ENCODE data around the gene IFNL1. TPM values are rescaled to one million over a fixed set of nuclear protein-coding genes. Genes with fewer than 3 reads are reported as not detected.
A peak's percentile ranks its signal among the peaks of the same experiment; 100 is the strongest.

The IFNL1 gene
- total RNA-seq, 4 donors from 2014 or later: not detected

DNA sequence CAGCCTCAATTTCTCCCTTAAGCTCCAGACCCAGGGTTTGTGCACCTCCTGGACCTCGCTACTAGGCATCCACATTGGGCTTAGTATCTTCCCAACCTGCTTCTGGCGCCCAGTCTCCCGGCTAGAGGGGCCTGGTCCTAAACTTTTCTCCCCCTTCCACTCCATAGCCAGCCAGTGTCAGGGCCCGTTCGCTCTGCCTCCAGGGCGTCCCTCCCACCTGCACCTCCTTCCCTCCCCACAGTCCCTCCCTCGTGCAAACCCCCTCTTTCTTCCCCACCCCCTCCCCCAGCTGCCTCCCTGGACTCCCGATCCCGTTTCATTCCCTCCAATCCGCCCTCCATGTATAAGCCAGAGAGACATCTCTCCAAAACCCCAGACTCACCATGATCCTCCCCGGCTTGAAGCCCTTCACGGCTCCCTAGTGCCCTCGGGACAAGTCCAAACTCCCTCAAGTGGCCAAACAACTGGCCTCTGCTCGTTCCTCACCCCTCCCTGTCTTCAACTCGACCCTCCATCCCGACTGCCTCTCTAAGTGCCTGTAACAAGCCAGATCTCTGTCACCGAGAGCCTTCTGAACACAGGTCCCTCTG is 45.0 kb downstream of the IFNL1 start:
- H3K36me3 ChIP-seq: no peaks in the 10 kb centered on the region
- peak overlapping the region; percentile 79 to 98 (median 96) for H3K4me3 ChIP-seq (replicated peaks in 1 of 3)
- no peaks in the 10 kb centered on the region for H3K27me3 ChIP-seq
- no peaks in the 10 kb centered on the region for H3K9me3 ChIP-seq
- peak; percentile 14 to 26 for DNase-seq
- intact Hi-C loops (cut with DNase I): no loop called here
- 3 to 4% methylated on average over 17 of the region's 17 CpGs for WGBS, 2 donors
- no peak for TF ChIP-seq POLR2A (IDR thresholded peaks at IDR 0.05)
- TF ChIP-seq, protein P1, sequence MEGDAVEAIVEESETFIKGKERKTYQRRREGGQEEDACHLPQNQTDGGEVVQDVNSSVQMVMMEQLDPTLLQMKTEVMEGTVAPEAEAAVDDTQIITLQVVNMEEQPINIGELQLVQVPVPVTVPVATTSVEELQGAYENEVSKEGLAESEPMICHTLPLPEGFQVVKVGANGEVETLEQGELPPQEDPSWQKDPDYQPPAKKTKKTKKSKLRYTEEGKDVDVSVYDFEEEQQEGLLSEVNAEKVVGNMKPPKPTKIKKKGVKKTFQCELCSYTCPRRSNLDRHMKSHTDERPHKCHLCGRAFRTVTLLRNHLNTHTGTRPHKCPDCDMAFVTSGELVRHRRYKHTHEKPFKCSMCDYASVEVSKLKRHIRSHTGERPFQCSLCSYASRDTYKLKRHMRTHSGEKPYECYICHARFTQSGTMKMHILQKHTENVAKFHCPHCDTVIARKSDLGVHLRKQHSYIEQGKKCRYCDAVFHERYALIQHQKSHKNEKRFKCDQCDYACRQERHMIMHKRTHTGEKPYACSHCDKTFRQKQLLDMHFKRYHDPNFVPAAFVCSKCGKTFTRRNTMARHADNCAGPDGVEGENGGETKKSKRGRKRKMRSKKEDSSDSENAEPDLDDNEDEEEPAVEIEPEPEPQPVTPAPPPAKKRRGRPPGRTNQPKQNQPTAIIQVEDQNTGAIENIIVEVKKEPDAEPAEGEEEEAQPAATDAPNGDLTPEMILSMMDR (IDR thresholded peaks at IDR 0.05): no peak
- peak overlapping the region; percentile 58 to 77 (median 68) for H3K27ac ChIP-seq
- peaks cover 16 to 36% of the 10 kb centered on the region in 2 donors for H3K4me1 ChIP-seq

DNA sequence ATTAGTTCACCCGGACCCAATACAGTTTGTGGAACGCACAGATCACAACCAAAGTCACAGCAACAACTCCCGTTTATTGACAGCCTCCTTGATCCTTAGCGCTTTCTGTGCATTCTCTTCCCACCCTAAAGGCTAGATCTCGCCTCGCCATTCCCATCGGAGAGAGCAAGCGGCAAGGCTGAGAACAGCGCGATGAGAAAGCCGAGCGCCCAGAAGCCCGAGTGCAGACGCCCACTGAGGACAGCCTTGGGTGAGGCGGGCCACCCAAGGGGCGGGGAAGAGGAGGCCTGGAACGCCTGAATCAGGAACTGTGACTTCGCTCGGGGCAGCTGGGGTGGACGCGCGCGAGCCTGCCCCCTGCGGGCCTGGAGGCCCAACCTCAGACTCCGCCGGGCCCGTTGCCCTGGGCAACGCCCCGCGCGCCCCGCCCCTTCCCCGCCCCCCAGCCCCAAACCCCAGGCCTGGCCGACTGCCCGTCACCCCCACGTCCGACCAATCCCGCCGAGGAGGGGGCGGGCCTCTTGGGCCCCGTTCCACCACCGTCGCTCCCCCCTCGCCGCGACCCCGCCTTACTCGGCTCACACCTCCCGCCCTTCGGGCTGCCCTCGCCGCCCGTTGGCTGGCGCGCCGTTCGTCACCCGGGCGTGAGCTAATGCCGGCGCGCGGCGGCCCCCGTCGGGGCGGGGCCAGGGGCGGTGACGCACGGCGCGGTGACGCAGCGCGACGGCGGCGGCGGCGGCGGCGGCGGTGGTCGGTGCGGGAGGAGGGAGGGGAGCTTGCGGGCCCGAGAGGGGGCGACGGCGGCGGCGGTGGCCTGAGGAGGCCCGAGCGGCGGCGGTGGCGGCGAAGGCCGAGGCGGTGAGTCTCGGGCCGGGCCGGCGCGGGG is 45.8 kb downstream of the IFNL1 start, which contains the start of gene SAMD4B:
Gene SAMD4B (plus strand): TSS at position 703 of the 886 bp plus-strand sequence. CDS start 14,473 bp downstream, outside the sequence.
- peak within 1 kb of the TSS; percentile 79 to 98 (median 96) for H3K4me3 ChIP-seq (replicated peaks in 1 of 3)
- WGBS, 2 donors: 1 to 2% methylated on average over 9 to 11 of the region's 105 CpGs
- intact Hi-C loops (cut with DNase I): no loop called here
- H3K27ac ChIP-seq: peak within 1 kb of the TSS; percentile 58 to 81 (median 71)
- peaks cover 16 to 39% of the 10 kb centered on the region in 2 donors for H3K4me1 ChIP-seq
- peak; percentile 81 to 85 for TF ChIP-seq POLR2A (IDR thresholded peaks at IDR 0.05)
- TF ChIP-seq, protein P1 (IDR thresholded peaks at IDR 0.05): peak; percentile 43 to 89 (median 74)
- H3K27me3 ChIP-seq: no peaks in the 10 kb centered on the region
- peak; percentile 99 for DNase-seq
- no peaks in the 10 kb centered on the region for H3K9me3 ChIP-seq
- no peaks in the 10 kb centered on the region for H3K36me3 ChIP-seq

- Histone ChIP-seq H3K9me3 (no peaks in the 10 kb centered on the region), H3K27me3 (no peaks in the 10 kb centered on the region), H3K4me3 (replicated peaks in 1 of 3) (peak overlapping the region; percentile 48 to 92 (median 75)), H3K36me3 (no peaks in the 10 kb centered on the region), H3K4me1 (peaks cover 16 to 39% of the 10 kb centered on the region in 2 donors), H3K27ac (peak overlapping the region; percentile 32 to 81 (median 71))
- intact Hi-C loops (cut with DNase I): no loop called here
- WGBS, 2 donors: 2 to 4% methylated on average over 12 to 24 of the region's 51 CpGs
- DNase-seq: peak; percentile 10 to 14
- TF ChIP-seq, protein P1 (IDR thresholded peaks at IDR 0.05): no peak
- no peak for TF ChIP-seq POLR2A (IDR thresholded peaks at IDR 0.05)
Measured at GRCh38 chr19:39342647-39343305, 46.6 kb downstream of the IFNL1 start.

GRCh38 chr19:39345956-39346355 is 49.7 kb downstream of the IFNL1 start:
- no peak for DNase-seq
- Histone ChIP-seq H3K27ac (no peak overlapping the region), H3K4me1 (peaks cover 12 to 32% of the 10 kb centered on the region in 2 donors), H3K27me3 (no peaks in the 10 kb centered on the region), H3K36me3 (no peaks in the 10 kb centered on the region), H3K4me3 (replicated peaks in 1 of 3) (no peak overlapping the region), H3K9me3 (no peaks in the 10 kb centered on the region)
- intact Hi-C loops (cut with DNase I): loop anchor here (5.0 kb wide), 1 partner anchor 41 kb away; no protein-coding TSS in a partner anchor
- TF ChIP-seq, protein P1 (IDR thresholded peaks at IDR 0.05): no peak
- 91 to 92% methylated on average over 1 of the region's 1 CpG for WGBS, 2 donors

Measured in thyroid gland (tissue), 4 donors.